Heart left ventricle (tissue), 16 donors: ENCODE data around the gene HS6ST3. TPM values are rescaled to one million over a fixed set of nuclear protein-coding genes. Genes with fewer than 3 reads are reported as not detected.
"Not testable (repeated sequence)": the region's sequence is repeated elsewhere in the genome, so short reads cannot be mapped to it uniquely, and the experiment has no call there.

Source experiments
- ATAC-seq, 4 donors: fragments of 200-7000 bp; cut with Tn5 transposase; one replicate each; pipeline ENCODE4 v1.9.1; 2020 to 2022; ENCODE audit warnings: moderate library complexity in 4 of 4, mild to moderate bottlenecking in 3 of 4, moderate number of reproducible peaks in 1 of 4
- DNase-seq, 5 donors: peaks; one replicate each; pipeline ENCODE4 v3.0.0-alpha.2; 2020
- H3K27ac ChIP-seq, 12 donors: fragments of 200-600 bp; sonication (generic) in 4 of 12; one replicate each; pipeline versions ENCODE4 v1.5.0 to v1.8.0; 2016 to 2022; ENCODE audit warnings: mild to moderate bottlenecking in 2 of 12
- H3K27me3 ChIP-seq, 9 donors: fragments of 200-600 bp; sonication (generic) in 2 of 9; one replicate each; pipeline versions ENCODE4 v1.5.1 to v1.8.0; 2016 to 2022; ENCODE audit warnings: mild to moderate bottlenecking in 3 of 9
- H3K36me3 ChIP-seq, 9 donors: fragments of 200-600 bp; sonication (generic) in 2 of 9; one replicate each; pipeline versions ENCODE4 v1.5.0 to v1.8.0; 2018 to 2022; ENCODE audit warnings: mild to moderate bottlenecking in 2 of 9
- H3K4me1 ChIP-seq, 12 donors: fragments of 200-600 bp; sonication (generic) in 4 of 12; one replicate each; pipeline versions ENCODE4 v1.5.0 to v1.8.0; 2016 to 2022; ENCODE audit warnings: mild to moderate bottlenecking in 3 of 12
- H3K4me3 ChIP-seq, 12 donors: fragments of 200-600 bp; sonication (generic) in 4 of 12; one replicate each; pipeline versions ENCODE4 v1.5.0 to v1.8.0; 2017 to 2022; ENCODE audit warnings: mild to moderate bottlenecking in 9 of 12, moderate library complexity in 4 of 12
- H3K9me3 ChIP-seq, 12 donors: fragments of 200-600 bp; sonication (generic) in 4 of 12; one replicate each; pipeline versions ENCODE4 v1.5.0 to v1.8.0; 2016 to 2022; ENCODE audit warnings: mild to moderate bottlenecking in 1 of 12
- CTCF ChIP-seq, 12 donors: fragments of 200-600 bp; sonication (generic) in 4 of 12; IDR thresholded peaks; one replicate each; pipeline versions ENCODE4 v1.5.0 to v1.8.0; 2018 to 2022; ENCODE audit warnings: antibody characterized with exemption in 12 of 12, mild to moderate bottlenecking in 5 of 12
- POLR2A ChIP-seq, 2 donors: fragments of 450-650 bp; IDR thresholded peaks; one replicate each; pipeline ENCODE4 v1.6.1; 2017; ENCODE audit warnings: antibody characterized with exemption in 2 of 2, mild to moderate bottlenecking in 2 of 2, moderate library complexity in 2 of 2
- WGBS, 4 donors: extraction: QIAGEN DNeasy Blood & Tissue Kit in 2 of 4; methylation state at CpG; one replicate each; pipeline versions ENCODE4 v1.1.5 to v1.1.7; 2013 to 2018; 5-methylcytosine and 5-hydroxymethylcytosine counted together
- intact Hi-C, 10 donors: fragments of 100-400 bp; cut with DNase I; formaldehyde crosslinking; loops; one replicate each; pipeline versions ENCODE4 v1.11.1 to v1.14.2; 2022
- polyA plus RNA-seq, 2 donors: library from polyadenylated mRNA; stranded (reverse); fragments of 200-250 nt; gene quantifications; one replicate each; pipeline ENCODE4 v1.2.3, GENCODE V29; 2013
- total RNA-seq, 9 donors: library from RNA; depleted of rRNA in 2 of 9; stranded (reverse); fragments of >200 nt in 2 of 9; fragmentation: NEBNext Ultra II Directional in 3 of 9; extraction: Animal tissue kit (Norgen Biotek cat#: 25700) in 3 of 9; gene quantifications; one replicate each; pipeline versions ENCODE4 v1.1.0 to v1.2.4, GENCODE V29; 2016 to 2023
- donor health status: ischemic (EF 13 %, LVEDD 7.1; RV severe dilation, severe dysfunction).
- donor health status: healthy with polysubstance abuse.
- donor health status: DM: no; HTN: yes; CAD: no.
- donor health status: DM: no; HTN: no; CAD: no.
- donor health status: ischemic (EF 25% LVEDD 6.9; RV normal size, moderate dysfunction).
- donor health status: ischemic (EF 25% LVEDD 5.7; RV mildly dilated, moderate dysfunction).
- donor health status: healthy.
- donor health status: DM: yes; HTN: yes; CAD: no.
- donor health status: ischemic (EF 35%, LVEDD 5.7; RV mildly dilated, moderate dysfunction).
- donor health status: nonischemic (EF 11% LVEDD 7.7; RV severe dilation, severe dysfunction).
- donor health status: DM: yes; HTN: yes; CAD: no.
- donor health status: PGD.
- donor health status: ischemic (EF 29% LVEDD 5.4; RV normal size, mild dysfunction).
- donor health status: nonischemic (EF 23%, LVEDD 6.1; RV moderate dilation, normal function).

Gene HS6ST3
- total and polyA plus RNA-seq, 11 donors = 0.01 to 5.2 (median 1.2) TPM

GRCh38 chr13:96100457-96101220 is 10.7 kb downstream of the HS6ST3 start:
- TF ChIP-seq POLR2A (IDR thresholded peaks at IDR 0.05) = no peak
- no peak for TF ChIP-seq CTCF (IDR thresholded peaks at IDR 0.05)
- no peak overlapping the region for H3K4me3 ChIP-seq
- intact Hi-C loops = no loop called here
- no peak for ATAC-seq
- H3K27ac ChIP-seq = no peak overlapping the region
- peaks cover 0 to 5% (median 0%) of the 10 kb centered on the region in 12 donors for H3K9me3 ChIP-seq
- peaks cover 0 to 14% (median 0%) of the 10 kb centered on the region in 9 donors for H3K27me3 ChIP-seq
- no peaks in the 10 kb centered on the region for H3K36me3 ChIP-seq
- WGBS, 4 donors = 72 to 83% (median 76%) methylated on average over 4 of the region's 4 CpGs
- no peaks in the 10 kb centered on the region for H3K4me1 ChIP-seq
- no peak for DNase-seq

- TF ChIP-seq CTCF (IDR thresholded peaks at IDR 0.05) = no peak
- TF ChIP-seq POLR2A (IDR thresholded peaks at IDR 0.05) = no peak
- Histone ChIP-seq H3K27me3 (peaks cover 0 to 1% (median 0%) of the 10 kb centered on the region in 9 donors), H3K27ac (no peak overlapping the region), H3K4me3 (no peak overlapping the region), H3K9me3 (peaks cover 0 to 28% (median 9%) of the 10 kb centered on the region in 12 donors), H3K4me1 (no peaks in the 10 kb centered on the region), H3K36me3 (no peaks in the 10 kb centered on the region)
- ATAC-seq (no peak), DNase-seq (no peak)
- intact Hi-C loops = no loop called here
- WGBS, 4 donors = 28 to 39% (median 34%) methylated on average over 2 of the region's 2 CpGs
These were observed 14.6 kb downstream of the HS6ST3 start for GRCh38 chr13:96104516-96104915.

- intact Hi-C loops, H3K4me1 ChIP-seq, H3K27ac ChIP-seq, ATAC-seq, H3K36me3 ChIP-seq, H3K4me3 ChIP-seq, DNase-seq, H3K27me3 ChIP-seq: not testable (repeated sequence)
- 85 to 92% (median 91%) methylated on average over 8 of the region's 8 CpGs for WGBS, 4 donors
- H3K9me3 ChIP-seq = peaks cover 0 to 28% (median 9%) of the 10 kb centered on the region in 12 donors
These were observed 18.2 kb downstream of the HS6ST3 start for GRCh38 chr13:96108072-96108471.

- no peaks in the 10 kb centered on the region for H3K4me1 ChIP-seq
- H3K27me3 ChIP-seq = no peaks in the 10 kb centered on the region
- peaks cover 0 to 28% (median 9%) of the 10 kb centered on the region in 12 donors for H3K9me3 ChIP-seq
- DNase-seq (no peak), ATAC-seq (no peak)
- intact Hi-C loops = no loop called here
- TF ChIP-seq CTCF (IDR thresholded peaks at IDR 0.05) = no peak
- TF ChIP-seq POLR2A (IDR thresholded peaks at IDR 0.05) = no peak
- no peak overlapping the region for H3K27ac ChIP-seq
- no peak overlapping the region for H3K4me3 ChIP-seq
- no peaks in the 10 kb centered on the region for H3K36me3 ChIP-seq
- WGBS, 4 donors = 79 to 84% (median 81%) methylated on average over 4 of the region's 4 CpGs
These were observed 19.2 kb downstream of the HS6ST3 start for GRCh38 chr13:96109125-96109524.
